Glutamatergic neuron (in vitro differentiated cells): ENCODE data around the gene USP49. TPM values are rescaled to one million over a fixed set of nuclear protein-coding genes. Genes with fewer than 3 reads are reported as not detected.

Experiments used
- DNase-seq: peaks from one replicate; pipeline ENCODE4 v3.0.0; 2022
- H3K27ac Mint-ChIP-seq: one replicate; pipeline ENCODE4 v1.8.0; 2020; ENCODE audit warnings: mild to moderate bottlenecking, mixed read lengths, inconsistent platforms; ENCODE audit not compliant: unreplicated experiment
- H3K27me3 Mint-ChIP-seq: one replicate; pipeline ENCODE4 v1.8.0; 2020; ENCODE audit warnings: mild to moderate bottlenecking, moderate library complexity, mixed read lengths, inconsistent platforms; ENCODE audit not compliant: unreplicated experiment
- H3K36me3 Mint-ChIP-seq: one replicate; pipeline ENCODE4 v1.8.0; 2020; ENCODE audit warnings: mild to moderate bottlenecking, mixed read lengths, inconsistent platforms; ENCODE audit not compliant: unreplicated experiment
- H3K4me1 Mint-ChIP-seq: one replicate; pipeline ENCODE4 v1.8.0; 2020; ENCODE audit warnings: mild to moderate bottlenecking, low read depth, mixed read lengths, inconsistent platforms; ENCODE audit not compliant: unreplicated experiment
- H3K4me3 Mint-ChIP-seq: one replicate; pipeline ENCODE4 v1.8.0; 2020; ENCODE audit warnings: mild to moderate bottlenecking, mixed read lengths, inconsistent platforms; ENCODE audit not compliant: unreplicated experiment
- H3K9me3 Mint-ChIP-seq: one replicate; pipeline ENCODE4 v1.8.0; 2020; ENCODE audit warnings: mild to moderate bottlenecking, moderate library complexity, mixed read lengths, inconsistent platforms; ENCODE audit not compliant: unreplicated experiment
- CTCF ChIP-seq: fragments of 200-600 bp; sonication (generic); IDR thresholded peaks from one replicate; pipeline ENCODE4 v1.5.0; 2021; ENCODE audit not compliant: partially characterized antibody, unreplicated experiment
- total RNA-seq: library from RNA; stranded (reverse); fragmentation: NEBNext Ultra II Directional; extraction: Animal tissue kit (Norgen Biotek cat#: 25700); gene quantifications from one replicate; pipeline ENCODE4 v1.2.1, GENCODE V29; 2021; ENCODE audit not compliant: unreplicated experiment

USP49 gene
- total RNA-seq, 1 donor from 2014 or later = 14.7 TPM

DNA sequence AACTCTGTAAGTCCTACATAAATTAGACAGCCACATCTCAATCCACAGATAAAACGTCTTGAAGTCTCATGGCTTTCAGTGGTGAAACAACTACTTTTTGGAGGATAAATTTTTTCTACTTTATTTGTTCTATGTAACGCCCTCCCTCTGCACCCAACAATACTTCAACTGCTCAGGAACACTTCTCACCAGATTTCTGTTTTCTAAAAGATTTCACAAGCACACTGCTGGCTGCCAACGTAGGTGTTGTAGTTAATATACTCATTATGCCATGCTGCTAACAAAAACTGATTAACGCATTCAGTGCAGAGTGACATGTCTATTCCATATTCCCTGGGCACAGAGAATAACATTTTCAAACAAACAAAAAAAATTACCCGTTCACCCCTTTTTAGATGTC lies 10.2 kb downstream of the USP49 start:
- no peaks in the 10 kb centered on the region for H3K9me3 Mint-ChIP-seq
- peaks cover 6% of the 10 kb centered on the region for H3K4me1 Mint-ChIP-seq
- no peak overlapping the region for H3K27ac Mint-ChIP-seq
- no peak for TF ChIP-seq CTCF
- no peak for DNase-seq
- no peaks in the 10 kb centered on the region for H3K27me3 Mint-ChIP-seq
- no peak overlapping the region for H3K4me3 Mint-ChIP-seq
- H3K36me3 Mint-ChIP-seq = no peaks in the 10 kb centered on the region

GRCh38 chr6:41881506-41881905 lies 13.7 kb downstream of the USP49 start:
- no peaks in the 10 kb centered on the region for H3K4me1 Mint-ChIP-seq
- H3K4me3 Mint-ChIP-seq = no peak overlapping the region
- TF ChIP-seq CTCF = no peak
- no peaks in the 10 kb centered on the region for H3K27me3 Mint-ChIP-seq
- no peaks in the 10 kb centered on the region for H3K36me3 Mint-ChIP-seq
- H3K9me3 Mint-ChIP-seq = no peaks in the 10 kb centered on the region
- no peak overlapping the region for H3K27ac Mint-ChIP-seq
- no peak for DNase-seq

GRCh38 chr6:41878961-41879405 lies 16.2 kb downstream of the USP49 start:
- no peak for TF ChIP-seq CTCF
- H3K4me3 Mint-ChIP-seq = no peak overlapping the region
- no peak overlapping the region for H3K27ac Mint-ChIP-seq
- no peak for DNase-seq
- no peaks in the 10 kb centered on the region for H3K9me3 Mint-ChIP-seq
- no peaks in the 10 kb centered on the region for H3K27me3 Mint-ChIP-seq
- no peaks in the 10 kb centered on the region for H3K4me1 Mint-ChIP-seq
- H3K36me3 Mint-ChIP-seq = no peaks in the 10 kb centered on the region

DNA sequence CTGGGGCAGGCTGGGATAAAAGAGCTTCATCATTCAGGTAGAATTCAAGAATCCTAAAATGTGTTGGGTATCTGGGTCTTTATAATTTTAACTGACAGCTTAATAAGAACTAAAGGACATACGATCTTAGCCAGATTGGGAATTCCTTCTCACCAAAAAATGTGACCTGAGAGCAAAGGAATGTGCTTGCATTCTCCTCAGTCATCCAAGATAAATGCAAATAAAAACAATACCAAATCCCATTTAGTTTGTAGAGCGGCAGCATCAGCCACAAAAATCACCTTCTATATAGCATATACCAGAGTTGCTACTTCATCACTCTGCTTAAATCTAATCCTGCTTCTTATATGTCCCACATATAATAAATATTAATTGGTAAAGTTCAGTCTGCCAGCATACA lies 16.9 kb downstream of the USP49 start:
- no peak for DNase-seq
- H3K27me3 Mint-ChIP-seq = no peaks in the 10 kb centered on the region
- no peak overlapping the region for H3K4me3 Mint-ChIP-seq
- no peak overlapping the region for H3K27ac Mint-ChIP-seq
- TF ChIP-seq CTCF = no peak
- H3K36me3 Mint-ChIP-seq = no peaks in the 10 kb centered on the region
- H3K9me3 Mint-ChIP-seq = no peaks in the 10 kb centered on the region
- H3K4me1 Mint-ChIP-seq = no peaks in the 10 kb centered on the region

GRCh38 chr6:41877051-41877680 lies 18.0 kb downstream of the USP49 start:
- no peak for TF ChIP-seq CTCF
- DNase-seq = no peak
- Mint-ChIP-seq H3K4me1 (no peaks in the 10 kb centered on the region), H3K4me3 (no peak overlapping the region), H3K9me3 (no peaks in the 10 kb centered on the region), H3K36me3 (no peaks in the 10 kb centered on the region), H3K27ac (no peak overlapping the region), H3K27me3 (no peaks in the 10 kb centered on the region)
